HG02763 (cell line): ENCODE results near the gene CCDC126.
"Not testable (repeated sequence)": the region's sequence is repeated elsewhere in the genome, so short reads cannot be mapped to it uniquely, and the experiment has no call there.

Source experiments
- ATAC-seq: cut with Tn5 transposase; IDR thresholded peaks from one replicate; pipeline ENCODE4 v1.9.1; 2021; ENCODE audit warnings: mild to moderate bottlenecking, moderate library complexity; ENCODE audit not compliant: unreplicated experiment

The CCDC126 gene

DNA sequence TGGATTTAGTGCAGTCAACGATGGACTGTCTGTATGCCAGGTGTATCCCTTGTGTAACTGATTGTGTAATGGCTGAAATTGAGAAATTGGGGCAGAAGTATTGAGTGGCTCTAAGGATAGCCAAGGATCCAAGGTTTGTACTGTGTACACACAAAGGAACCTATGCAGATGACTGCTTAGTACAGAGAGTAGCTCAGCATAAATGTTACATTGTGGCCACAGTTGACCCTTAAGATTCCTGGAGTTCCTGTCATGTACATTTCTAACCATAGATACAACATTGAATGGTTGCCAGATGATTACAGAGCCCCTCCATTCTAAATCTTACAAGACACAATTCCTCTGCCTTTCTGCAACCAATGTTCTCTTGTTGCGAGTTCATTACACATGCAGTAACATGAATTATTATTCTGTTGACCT is 25.3 kb downstream of the CCDC126 start:
- ATAC-seq: no peak

DNA sequence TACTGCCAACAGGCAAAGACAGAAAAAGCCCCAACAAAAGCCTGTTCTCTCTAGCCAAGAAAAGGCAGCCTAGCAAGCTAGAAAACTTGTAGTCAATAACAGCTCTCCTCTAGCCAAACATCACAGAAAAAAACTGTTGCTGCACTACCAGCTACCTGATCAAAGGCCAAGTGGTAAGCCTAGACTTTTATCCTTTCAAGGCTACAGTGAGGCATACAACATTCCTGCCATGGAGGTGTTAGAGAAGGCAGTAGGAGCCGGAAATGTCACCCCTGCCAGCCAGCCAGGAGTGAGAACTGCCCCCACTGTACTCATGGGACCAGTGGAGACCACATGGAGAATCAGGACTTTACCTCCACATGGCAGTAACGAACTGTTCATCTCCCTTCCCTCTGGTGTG is 31.2 kb downstream of the CCDC126 start:
- ATAC-seq: no peak

DNA sequence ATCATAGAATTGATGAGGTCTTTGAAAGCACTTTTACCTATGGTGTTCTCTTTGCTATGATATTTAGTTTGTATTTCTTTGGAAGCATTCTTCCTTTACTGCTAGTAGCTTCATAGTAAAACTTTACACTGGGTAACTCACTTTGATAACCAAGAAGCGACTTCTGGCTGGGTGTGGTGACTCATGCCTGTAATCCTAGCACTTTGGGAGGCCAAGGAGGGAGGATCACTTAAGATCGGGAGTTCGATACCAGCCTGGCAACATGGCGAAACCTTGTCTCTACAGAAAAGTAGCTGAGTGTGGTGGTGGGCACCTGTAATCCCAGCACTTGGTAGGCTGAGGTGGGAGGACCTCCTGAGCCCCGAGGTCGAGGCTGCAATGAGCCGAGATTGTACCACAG is 36.2 kb downstream of the CCDC126 start:
- ATAC-seq: no peak

DNA sequence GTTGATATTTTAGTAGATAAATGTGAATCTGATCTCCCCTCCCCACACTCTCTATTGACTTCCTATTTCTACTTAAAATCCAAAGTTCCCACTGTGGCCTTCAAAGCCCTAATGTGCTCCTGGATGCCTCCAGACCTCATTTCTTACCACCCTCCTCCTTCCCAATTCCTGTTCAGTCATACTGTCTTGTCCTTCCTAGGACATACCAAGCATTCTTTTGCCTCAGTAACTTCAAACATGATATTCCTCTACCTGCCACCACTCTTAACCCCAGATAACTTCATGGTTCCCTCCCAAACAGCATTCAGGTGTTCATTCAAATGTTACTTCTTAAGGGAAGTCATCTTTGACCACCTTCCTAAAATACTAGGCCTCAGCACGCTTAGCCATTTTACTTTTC is 48.6 kb downstream of the CCDC126 start:
- ATAC-seq: no peak

DNA sequence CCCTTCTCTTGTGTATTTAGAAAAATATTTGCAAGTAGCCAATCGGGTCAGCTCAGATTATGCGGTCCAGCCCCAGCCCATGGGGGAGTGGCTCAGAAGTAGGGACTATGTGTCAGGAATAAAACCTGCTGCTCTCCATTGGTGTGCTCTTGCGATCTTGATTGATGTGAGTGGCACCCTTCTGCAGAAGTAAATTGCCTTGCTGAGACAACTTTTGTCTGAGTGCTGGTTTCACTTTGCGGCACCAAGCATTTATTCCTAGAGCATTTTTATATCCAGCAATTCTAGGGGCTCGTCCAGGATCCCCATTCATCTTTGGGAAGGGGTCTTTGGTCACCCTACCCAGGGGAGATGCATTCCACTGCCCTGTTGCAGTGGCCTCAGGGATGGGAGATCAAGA is 56.8 kb downstream of the CCDC126 start:
- no peak for ATAC-seq

DNA sequence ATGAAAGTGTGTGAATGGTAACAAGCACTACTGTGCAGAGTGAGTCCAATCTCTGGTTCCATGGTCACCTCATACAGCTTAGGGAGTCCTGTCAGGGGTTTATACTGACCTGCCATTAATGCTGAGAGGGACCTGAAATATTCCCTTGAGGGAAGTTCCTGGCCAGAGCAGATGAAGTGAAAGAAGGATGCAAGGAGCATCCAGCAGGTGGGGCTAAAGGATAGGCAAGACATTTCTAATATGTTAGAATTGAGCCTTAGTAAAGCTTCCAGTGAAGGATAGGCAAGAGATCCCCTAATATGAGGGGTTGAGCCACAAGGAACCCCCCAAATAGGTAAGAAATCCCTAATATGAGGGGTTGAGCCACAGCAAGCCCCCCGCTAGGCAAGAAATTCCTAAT is 57.3 kb downstream of the CCDC126 start:
- no peak for ATAC-seq

DNA sequence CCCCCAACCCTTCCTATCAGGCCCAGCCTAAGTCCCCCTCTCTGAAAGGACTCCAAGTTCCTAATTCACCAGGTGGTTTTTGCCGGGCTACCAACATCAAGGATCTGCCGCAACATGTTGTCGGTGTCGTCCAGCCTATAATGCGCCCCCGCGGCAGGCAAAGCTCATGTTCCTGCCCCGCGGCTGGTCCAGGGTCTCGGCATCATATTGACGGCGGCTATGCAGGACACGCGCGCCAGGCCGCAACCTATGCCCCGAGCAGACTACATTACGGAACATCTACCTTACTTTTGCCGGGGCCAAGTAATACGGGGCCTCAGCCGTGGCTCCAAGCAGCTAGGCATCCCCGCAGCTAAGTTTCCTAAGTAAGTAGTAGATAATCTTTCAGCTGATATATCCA is 58.3 kb downstream of the CCDC126 start:
- no peak for ATAC-seq

DNA sequence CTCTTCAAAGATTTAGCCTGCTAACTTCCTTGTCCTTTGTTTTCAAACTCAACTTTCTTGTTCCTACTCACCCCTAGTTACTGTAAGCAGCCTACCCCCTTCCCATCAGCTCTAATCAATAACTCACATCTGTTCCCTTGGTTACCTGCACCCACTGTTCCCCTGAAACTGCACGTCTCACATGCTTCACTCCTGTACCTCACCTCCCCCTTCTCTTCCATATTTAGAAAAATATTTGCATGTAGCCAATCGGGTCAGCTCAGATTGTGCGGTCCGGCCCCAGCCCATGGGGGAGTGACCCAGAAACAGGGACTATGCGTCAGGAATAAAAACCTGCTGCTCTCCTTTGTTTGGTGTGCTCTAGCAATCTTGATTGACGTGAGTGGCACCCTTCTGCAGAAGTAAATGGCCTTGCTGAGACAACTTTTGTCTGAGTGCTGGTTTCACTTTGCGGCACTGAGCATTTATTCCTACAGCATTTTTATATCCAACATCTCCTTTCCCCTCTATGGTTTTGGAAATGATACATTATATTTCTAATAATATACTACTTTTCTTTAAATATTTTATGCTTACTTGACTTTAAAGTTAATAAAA is 61.7 kb downstream of the CCDC126 start:
- no peak for ATAC-seq

DNA sequence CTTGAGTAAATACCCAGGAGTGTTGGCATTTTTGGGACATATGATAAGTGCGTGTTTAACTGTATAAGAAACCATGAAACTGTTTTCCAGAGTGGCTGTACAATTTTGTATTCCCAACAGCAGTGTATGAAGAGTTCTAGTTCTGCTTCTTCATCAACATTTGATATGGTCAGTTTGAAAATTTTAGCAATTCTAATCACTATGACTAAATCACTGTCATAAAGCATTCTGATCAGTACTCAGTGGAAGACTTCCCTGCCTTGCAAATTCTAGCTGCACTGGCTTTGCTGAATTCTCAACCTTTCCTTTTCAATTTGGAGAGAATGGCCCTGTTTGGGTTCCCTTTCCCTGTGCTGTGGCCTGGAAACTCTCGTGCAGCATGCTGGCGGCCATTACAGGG is 64.2 kb downstream of the CCDC126 start:
- ATAC-seq: no peak

DNA sequence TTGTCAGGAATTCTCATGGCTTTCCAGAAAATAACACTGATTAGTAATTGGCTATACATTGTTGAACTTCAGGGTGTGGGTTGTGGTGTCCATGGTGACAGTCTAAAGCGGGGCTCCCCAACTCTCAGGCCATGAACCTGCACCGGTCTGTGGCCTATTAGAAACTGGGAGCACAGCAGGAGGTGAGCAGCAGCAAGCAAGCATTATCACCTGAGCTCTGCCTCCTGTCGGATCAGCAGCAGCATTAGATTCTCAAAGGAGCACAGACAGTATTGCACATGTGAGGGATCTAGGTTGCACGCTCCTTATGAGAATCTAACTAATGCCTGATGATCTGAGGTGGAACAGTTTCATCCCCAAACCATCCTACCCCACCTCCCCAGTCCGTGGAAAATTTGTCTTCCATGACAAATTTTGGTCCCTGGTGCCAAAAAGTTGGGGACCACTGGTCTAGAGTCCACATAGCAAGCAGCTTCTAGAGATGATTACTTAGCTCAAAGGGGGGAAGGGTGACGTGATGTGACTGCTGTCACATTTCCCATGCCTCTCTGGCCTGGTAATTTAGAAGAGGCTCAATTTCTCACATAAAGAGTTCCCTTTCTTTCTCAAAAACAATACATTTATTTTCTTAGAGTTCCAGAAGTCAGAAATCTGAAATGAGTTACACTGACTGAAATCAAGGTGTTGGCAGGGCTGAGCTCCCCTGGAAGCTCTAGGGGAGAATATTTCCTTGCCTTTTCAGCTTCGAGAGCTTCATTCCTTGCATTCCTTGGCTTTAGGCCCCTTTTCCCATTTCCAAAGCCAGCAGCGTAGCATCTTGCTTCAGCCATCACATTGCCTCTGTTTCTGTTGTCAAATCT is 65.2 kb downstream of the CCDC126 start:
- ATAC-seq: no peak

DNA sequence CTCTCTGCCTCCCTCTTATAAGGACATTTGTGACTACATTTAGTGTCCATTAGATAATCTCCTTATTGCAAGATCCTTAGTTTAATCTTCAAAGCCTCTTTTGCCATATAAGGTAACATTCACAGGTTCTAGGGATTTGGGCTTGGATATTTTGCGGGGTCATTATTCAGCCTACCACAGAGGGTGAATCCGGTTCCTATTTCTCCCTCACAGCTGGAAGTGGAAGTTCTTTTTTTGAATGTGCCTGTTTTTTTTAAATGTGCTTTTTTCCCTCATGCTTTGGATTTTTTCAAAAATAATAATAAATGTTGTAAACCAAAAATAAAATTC is 65.8 kb downstream of the CCDC126 start:
- no peak for ATAC-seq

DNA sequence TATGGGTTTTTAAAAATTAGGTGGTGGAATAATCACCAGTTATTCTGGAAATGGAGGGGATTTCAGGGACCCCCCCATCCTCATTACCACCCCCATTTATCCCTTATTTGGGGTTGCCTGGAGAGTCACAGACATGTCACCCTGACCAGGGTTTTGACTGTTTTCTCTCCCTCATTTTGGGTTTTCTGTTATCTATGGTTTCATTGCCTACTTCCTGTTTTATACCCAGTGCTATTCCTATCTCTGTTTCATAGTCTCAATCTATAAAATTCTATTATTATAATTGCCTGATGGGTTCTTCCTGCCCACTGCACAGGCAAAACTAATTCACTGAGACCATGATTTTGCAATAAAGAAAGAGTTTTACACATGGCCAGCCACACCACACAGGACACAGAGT is 66.9 kb downstream of the CCDC126 start:
- no peak for ATAC-seq

DNA sequence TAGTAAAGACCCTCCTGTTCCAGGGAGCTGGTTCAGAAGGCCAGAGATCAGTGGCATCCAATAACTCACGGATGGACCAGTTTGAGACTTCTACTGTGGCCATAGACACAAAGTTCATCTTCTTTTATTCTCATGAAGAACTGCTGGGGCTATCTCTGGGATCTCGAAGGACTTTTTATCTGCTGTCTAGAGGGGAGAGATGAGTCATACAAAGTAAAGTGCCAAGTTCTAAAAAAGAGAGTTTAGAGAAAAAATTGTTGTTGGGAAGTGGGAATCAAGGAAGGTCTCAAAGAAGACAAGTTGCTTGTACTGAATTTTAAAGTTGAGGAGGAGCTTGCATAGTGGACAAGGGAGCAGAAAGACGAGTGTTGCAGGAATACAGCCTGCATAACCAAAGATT is 74.9 kb downstream of the CCDC126 start:
- no peak for ATAC-seq

DNA sequence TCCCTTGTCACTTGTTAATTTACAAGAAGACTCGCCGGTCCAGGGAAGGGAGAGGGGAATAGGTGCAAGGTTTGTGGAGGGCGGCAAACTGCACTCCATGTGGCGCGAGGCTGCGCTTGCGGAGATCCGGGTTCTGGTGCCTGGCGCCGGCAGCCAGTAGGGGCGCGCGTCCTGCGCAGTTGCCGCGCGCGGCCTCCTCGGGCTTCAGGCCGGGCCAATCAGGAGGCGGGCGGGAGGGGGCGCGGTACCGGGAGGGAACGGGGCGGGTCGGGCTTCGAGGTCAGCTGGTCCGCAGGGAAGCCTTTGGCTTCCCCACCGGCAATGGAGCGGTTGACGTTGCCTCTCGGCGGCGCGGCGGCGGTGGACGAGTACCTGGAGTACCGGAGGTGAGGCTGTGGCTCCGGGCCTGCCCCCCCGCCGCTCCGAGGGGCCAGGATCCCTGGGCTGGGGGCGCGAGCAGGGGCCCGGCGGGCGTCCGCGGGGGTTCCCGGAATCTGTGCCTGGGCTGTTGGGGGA is 82.8 kb downstream of the CCDC126 start, which contains the start of gene FAM221A:
Gene FAM221A, plus strand, starts transcription at position 302 of the 516 bp plus-strand sequence. Its CDS starts 20 bp downstream, at position 322.
- ATAC-seq: peak; percentile 97

DNA sequence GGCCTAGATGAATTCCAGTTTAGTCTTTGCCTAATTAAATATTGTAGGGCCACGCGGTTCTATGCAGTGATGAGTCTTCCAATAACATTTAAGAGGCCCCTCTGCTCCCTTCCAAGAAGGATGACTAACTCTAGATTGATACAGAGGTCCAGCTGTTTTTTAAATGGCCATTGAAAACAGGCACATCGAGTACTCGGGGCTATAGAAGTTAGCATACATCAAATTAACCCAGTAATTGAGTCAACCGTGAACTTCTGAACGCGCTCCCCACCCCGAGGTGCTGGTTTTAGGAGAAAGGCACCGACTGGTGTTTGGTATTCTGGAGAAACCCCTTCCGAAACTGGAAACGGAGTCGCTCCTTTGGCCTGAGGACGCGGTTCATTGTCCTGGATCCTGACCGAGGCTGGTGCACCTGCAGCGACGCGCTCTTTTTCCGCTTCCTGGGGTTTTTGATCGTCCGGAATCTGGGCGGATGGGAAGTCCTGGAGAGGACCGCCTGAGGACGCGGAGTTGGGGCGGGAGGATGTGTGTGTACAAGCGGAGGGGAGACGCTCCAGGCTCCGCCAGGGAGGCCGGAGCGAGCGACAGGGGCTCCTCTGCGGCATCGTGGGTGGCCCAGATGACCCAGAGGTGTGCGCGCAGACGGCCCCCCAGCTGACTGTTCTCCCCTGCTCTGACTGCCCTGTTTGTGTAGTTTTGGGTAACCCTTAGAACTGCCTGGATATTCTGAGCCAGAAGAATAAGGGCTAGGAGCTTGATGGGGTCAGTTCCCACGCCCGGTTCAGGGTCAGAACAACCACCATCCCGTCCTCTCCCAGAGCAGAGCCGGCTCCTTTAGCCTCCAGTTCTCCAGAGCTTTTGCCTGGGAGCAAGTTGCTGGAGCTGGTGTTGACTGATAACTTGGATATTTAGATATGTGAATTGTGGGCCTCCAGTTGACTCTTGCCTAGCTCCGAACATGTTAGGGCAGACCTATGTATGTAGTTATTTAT is 83.5 kb downstream of the CCDC126 start:
- peak; percentile 32 for ATAC-seq

DNA sequence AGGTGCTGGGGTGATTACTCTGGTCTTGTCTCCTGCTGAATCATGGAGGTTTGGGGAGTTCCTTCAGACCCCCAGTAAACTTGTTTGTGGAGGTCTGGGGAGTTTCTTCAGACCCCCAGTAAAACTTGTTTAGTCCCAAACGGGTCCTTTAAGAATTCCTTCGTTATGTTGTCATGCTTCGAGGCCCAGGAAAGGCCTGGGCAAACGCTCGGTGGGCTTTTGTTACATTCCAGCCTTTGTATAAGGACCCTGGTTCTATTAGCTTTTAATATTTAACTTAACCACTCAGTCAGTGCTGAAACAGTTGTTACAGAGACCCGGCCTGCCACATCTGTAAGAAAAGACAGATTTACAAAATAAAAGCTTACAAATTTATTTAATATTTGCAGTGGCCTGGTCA is 86.9 kb downstream of the CCDC126 start:
- not testable (repeated sequence) for ATAC-seq

DNA sequence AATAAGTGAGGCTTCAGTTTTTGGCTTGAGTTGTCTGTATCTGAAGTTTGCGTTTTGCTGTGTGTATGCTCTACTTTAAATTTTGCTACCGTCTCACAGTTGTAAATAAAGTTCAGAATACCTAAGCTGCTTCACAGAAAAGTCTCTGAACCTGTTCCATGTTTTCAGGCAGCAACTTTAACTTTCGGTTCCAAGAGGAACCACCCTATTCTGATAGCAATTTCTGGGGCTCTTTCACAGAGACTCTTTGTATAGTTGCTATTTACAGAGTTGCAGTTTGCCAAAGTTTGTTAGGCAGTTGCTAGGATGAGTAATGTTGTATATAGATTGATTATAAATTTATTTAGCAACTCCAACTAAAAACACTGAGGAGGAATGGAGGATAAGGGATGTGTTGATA is 88.5 kb downstream of the CCDC126 start:
- no peak for ATAC-seq

DNA sequence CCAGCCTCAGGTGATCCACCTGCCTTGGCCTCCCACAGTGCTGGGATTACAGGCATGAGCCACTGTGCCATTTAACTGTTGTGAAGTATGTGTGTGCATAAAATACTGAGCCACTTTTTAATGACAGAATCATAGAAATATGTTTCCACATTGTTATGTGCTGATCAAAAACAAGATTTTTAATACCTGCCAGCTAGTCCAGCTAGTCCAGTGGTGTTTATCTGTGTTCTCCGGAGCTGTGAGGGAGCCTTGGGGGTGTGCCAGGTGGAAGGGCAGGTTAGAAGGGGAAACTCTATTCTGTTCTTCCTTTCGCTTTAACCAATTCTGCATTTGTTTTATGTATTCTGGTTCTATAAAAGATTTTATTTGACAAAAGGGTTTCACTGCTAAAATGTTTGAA is 89.8 kb downstream of the CCDC126 start:
- no peak for ATAC-seq

DNA sequence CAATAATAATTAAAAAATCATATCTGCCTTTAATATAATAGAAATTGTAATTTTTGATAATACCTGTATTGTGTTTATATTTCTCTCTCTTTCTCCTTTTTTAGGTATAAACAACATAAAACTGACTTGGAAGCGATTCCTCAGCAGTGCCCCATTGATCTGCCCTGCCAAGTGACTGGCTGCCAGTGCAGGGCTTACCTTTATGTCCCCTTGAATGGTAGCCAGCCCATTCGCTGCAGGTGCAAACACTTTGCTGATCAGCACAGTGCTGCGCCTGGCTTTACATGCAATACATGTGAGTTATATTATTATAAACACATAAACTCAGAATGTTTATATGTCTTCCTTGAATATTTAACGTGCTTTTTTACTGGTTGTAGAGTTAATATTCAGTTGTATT is 92.0 kb downstream of the CCDC126 start:
- ATAC-seq: no peak

DNA sequence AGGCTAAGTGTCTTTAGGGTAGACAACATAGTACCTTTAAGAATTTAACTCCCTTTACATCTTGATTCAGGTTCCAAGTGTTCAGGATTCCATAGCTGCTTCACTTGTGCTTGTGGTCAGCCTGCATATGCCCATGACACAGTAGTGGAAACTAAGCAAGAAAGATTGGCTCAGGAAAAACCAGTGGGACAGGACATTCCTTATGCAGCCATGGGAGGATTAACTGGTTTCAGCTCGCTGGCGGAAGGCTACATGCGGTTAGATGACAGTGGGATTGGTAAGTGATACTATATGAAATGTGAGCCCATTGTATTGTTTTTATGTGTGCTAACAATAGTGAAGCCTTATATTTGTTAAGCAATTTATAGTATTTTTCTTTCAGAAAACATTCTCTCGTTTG is 94.1 kb downstream of the CCDC126 start:
- ATAC-seq: no peak

DNA sequence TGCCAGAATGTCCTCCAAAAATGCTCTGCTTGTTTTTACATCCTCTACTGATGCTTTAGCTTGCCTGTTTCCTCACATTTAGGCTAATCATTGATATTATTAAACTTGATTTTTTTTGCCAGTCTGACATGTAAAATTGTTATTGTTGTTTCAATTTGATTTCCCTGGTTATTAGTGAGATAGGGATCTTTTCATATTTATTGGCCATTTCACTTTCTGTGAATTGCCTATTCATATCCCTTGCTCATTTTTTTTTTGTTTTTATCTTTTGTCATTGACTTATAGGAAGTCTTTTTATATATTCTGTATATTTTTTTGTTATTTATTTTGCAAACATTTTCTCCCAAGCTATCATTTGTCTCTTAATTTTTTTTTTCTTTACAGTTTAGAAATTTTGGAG is 96.0 kb downstream of the CCDC126 start:
- ATAC-seq: no peak
